NCI-H146 treated with DMSO at 0.1 percent for 48 hours (cell line): ENCODE measurements around the gene CAMK2B.
A peak's percentile ranks its signal among the peaks of the same experiment; 100 is the strongest.

Experiments
- DNase-seq: peaks from one replicate; lab custom pipeline; 2025; ENCODE audit not compliant: unreplicated experiment; lab: John Stamatoyannopoulos, UW

The CAMK2B gene

DNA sequence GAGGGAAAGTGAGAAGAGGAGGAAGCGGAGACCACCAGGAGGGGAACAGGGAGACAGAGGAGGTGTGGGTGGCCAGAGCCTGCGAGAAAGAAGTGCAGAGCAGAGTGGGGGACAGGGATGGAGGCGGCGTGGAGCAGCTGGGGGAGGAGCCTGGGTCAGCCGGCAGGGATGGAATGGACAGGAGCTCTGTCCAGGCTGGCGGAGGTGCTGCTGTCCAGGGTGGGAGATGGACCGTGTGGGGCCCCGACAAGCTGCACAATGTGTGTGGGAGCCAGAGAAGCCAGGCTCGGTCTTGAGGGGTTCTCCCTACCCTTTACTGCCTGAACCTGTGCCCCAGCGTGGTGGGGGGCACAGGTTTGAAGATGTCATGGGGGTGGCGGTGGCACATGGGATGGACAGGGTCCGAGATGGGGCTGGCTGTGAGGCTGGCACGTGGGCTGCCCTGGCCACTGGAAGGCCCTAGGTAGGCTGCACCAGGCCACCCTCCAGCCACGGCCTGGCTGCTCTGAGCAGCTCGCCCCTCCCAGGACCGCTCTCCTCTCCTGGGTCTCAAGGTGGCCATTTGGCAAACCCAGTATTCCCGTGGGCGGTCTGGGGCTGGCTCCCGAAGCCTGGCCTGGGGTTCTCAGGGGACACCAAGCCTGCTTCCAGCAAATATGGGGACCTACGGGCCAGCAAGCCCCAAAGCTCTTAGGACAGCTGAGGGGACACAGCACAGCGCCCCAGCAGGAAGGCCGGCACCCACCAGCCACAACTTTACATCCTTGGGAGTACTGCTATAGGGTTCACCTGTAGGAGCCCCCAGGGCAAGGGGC is 92.3 kb downstream of the CAMK2B start:
- DNase-seq, result no peak

DNA sequence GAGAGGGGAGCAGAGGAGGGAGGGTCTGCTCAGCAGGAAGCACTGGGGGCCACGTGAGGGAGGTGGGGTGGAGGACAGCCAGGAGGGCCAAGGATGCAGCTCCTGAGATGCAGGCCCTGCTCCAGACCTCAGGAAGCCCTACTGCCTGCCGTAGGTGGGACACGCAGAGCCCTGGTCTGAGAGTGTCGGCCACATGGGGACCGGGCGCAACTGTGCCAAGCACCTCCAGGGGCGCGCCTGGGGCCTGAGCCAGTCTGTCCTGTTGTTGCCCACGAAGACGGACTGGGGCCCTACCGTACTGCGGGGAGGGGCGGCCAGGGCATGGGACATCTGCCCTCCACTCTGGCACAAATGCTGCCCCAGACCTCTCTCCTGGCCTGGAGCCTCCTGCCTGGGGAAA is 93.0 kb downstream of the CAMK2B start:
- no peak for DNase-seq

DNA sequence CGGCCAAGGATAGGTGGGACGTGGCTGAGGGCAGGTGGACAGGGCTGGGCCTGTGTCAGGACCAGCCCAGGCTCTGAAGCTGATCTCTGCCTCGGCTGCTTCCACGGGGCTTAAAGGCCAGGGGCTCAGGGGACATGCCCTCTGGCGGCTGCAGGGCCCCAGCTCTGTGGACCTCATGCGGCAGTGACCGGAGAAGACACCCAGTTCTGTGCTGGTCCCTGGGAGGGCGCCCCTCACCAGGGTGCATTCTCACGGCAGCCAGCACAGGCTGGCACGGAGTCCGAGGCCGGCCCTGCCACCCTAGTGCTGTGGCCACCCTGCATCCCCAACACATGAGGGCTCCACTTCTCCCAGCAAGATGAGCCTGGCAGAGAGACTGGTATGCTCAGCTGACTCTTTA is 94.3 kb downstream of the CAMK2B start:
- DNase-seq, result no peak

GRCh38 chr7:44230286-44230685 is 95.1 kb downstream of the CAMK2B start:
- DNase-seq, result no peak

DNA sequence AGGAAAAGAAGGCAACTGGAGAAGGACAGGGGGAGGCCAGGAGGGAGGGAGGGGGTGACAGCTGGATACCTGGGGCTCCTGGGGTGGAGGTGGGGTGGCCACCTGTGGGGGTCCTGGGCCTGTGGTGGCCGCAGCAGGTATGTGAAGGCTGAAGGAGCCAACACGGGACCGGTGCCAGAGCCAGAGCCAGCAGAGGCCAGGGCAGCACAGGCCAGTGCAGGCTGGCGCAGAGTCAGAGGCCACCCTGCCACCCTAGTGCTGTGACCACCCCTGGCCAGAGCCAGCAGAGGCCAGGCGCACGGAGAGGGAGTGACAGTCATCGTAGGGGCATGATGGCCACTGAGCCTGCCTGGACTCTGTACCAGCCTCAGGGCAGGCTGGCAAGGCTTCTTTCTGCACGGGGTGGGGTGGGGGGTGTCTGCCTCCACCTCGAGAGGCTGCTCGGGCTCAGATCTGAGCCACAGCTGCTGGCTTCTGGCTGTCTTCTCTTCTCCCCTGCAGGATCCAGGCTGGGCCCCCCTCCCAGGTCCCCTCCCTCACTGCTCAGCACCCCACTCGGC is 95.8 kb downstream of the CAMK2B start:
- DNase-seq, result no peak

DNA sequence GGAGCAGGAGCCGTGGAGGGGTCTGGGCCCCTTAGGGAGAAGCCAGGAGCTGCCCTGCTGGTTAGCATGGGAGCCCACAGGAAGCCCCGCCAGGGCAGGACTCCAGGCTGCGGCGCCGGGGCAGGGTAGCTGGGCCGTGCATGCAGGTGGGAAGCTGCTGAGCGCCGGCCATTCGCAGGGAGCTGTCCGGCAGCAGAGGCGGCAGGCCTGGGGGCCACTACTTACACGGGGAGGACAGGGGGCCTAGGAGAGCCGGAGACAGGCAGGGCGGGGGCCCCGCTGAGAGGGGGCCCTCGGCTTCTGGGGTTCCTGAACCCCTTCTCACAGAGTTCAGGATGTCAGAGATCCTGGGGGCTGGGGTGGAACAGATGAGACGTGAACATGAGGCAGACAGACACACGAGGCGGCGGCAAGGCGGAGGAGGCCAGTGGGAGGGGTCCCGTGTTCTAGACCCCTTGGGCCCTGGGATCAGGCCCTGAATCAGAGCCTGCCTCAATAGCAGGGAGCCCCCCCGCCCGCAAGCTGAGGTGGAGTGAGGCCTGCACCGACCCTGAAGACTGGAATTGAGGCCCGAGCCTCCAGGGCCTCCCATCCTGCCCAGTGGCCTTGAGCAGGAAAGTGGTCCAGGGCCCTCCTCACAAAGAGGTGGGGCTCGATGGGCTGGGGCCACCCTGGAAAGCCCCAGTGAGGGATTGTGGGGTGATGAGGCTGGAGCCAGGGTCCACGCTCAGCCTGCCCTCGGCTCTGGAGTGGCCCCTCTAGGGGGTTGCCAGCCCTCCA is 96.6 kb downstream of the CAMK2B start:
- no peak for DNase-seq

DNA sequence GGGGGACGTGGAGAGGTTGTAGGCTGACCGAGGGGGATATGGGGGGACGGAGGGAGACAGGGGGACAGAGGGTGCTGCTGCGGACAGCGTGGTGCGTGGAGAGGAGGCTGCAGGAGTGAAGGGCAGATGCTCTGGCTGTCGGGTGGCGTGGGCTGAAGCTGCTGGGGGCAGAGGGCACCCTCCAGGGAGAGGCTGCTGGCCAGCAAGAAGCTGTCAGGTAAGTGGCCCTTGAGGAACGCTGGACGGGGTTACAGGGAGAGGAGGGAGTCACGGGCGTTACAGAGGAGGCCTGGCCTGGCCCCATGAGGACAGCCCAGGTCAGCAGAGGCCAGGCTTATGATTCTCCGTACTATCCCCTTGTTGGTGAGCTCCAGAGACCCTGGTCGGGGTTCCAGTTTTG is 97.5 kb downstream of the CAMK2B start:
- no peak for DNase-seq

GRCh38 chr7:44226396-44226753 is 99.0 kb downstream of the CAMK2B start:
- no peak for DNase-seq

DNA sequence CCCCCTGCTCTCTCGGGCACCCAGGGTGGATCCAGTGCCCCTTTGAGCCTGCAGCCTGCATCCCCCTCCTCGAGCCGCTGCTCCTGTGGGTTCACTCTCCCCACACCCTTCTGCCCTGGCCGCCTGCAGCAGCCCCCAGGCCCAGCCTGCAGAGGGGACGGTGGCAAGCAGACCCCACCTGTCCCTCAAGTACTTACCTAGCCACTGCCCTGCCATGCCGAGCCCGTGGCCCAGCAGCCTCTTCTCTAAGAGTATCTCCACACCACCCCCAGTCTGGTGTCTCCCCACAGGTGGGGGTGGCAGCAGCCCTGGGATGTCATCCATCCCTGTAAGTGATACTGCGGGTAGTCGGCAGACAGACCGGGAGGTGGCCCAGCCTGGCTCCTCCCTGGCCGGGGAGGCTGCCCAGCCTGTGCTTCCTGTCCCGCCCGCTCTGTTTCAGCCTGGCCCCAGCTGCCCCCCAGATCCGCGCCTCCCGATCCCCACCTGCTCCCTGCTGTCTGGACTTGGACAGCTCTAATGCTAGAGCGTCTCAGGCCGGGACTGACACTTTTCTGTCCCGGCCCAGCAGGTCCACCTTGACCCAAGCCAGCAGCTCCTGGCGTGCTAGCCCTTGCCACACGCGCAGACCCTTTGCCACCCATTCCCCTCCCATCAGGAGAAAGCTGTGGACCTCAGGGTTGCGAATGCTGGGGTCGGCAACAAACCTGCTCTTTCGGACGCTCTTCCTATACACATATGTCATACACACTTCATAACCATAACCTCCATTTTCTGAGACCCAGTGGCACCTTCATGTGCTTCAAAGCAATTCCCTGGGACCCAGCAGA is 99.6 kb downstream of the CAMK2B start:
- no peak for DNase-seq

GRCh38 chr7:44224974-44225565 is 100.3 kb downstream of the CAMK2B start:
- DNase-seq, result no peak

DNA sequence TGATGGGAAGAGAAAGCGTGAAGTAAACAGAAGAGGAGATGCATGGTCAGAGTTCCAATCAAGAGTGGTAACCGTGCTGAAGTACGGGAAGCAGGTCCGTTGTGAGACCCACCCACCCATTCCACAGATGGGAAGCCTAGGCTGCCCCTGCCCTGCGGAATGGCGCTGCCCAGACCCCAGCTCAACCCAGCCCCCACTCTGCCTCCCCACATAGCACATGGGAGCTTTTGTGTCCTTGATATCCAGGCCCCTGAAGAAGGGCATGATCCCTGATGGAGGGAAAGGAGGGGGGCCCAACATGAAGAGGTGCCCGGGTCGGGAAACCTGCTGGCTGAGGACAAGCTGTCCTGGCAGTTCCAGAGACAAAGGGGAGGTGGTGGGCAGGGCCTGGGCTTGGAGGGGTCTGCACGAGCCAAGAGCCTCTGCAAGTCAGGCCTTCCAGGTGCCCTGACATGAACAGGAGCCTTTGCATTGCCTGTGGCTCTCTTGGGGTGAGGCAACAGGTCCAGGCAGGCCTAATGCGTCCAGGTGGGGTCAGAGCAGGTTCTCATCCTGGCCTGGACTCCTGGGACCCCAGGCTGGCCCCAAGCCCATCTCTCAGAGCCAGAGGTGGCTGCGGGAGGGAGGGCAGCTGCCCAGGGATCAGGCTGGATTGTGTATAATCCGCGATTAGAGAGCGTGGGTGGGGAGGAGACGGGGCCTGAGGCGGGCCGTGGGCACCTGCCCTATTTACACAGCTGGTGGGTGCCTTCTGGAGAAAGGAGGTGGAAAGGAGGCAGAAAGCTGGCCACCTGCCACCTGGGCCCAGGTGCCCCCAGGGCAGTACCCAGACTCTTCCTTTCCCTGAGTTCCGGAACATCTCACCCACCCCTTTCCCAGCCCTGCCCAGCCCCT is 101.1 kb downstream of the CAMK2B start:
- peak; percentile 74 for DNase-seq

- DNase-seq, result peak; percentile 80
Observed at GRCh38 chr7:44223362-44224079, 101.9 kb downstream of the CAMK2B start.

DNA sequence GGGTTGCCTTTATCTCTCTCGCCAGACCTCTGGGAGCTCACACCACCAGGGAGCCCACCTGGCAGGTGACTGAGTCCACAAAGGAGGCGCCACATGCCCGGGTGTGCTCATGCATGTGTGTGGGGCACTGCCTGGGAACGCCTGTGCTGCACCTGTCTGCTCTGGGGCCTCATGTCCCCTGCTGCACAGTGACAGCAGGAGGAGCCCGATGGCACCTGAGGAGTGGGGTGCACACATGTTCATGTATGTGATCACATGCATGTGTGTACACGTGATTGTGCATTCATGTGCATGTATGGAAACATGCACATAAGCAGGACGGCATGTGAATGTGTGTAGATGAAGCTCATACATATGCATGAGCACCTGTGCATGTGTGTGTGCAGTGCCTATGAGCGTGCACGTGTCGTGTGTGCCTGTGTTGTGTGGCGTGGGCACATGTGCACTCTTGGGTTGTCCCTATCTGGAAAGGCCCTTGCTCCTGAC is 102.6 kb downstream of the CAMK2B start:
- peak; percentile 29 for DNase-seq

GRCh38 chr7:44222074-44222473 is 103.3 kb downstream of the CAMK2B start:
- no peak for DNase-seq

DNA sequence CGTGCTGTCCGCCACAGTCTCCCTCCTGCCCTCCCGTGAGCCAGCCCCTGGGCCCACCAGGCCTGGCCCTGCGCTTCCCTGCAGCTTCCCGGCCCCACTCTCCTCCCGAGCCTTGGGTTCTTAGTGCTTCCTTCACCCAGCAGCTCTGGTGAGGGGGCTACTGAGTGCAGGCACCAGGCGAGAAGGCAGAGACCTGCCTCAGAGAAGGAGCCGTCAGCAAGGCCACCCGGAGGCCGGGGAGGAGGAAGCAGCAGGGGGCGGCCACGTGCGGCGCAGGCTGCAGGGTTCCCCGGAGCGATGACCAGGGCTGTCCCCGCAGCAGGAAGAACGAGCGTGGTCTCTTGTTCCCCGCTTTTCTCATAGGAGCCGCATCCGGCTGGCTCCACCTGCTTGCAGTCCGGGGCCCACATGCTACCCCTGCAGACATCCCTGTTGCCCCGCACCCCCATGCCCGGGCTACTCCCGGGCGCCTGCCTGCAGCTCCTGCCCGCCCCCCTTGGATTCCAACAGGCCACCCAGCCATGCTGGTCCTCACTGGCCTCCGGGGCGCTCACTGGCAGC is 104.1 kb downstream of the CAMK2B start:
- DNase-seq, result no peak

DNA sequence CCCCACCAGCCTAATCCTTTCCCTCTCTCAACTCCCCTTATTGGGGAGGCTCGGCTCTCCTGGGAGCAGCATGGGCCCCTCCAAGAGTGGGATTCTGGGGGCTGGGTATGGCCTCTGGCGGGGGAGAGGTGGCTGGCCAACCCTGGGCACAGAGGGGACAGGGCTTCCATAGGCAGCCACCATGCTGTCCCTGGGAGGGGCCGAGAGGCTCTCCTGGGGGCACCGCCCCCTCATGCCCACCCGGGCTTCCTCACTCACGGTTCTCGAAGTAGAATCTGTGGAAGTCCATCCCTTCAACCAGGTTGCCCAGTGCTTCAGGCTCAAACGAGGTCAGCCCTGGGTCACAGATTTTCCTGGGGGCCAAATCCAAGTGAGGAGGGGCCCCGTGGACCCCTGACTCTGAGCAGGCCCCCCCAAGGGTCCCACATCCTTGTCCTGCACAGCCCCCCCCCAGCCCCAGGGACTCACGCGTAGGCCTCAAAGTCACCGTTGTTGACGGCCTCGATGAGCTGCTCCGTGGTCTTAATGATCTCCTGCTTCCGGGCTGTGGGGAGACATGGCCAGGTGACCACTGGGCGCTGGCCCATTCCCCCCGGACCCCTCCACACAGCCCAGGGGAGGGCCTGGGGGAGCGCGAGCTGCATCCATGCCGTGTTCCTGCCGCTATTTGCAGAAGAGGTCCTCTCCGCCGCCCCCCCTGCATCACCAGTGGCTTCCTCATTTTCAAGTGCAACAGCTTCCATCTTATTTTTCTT is 104.9 kb downstream of the CAMK2B start:
- DNase-seq, result no peak

DNA sequence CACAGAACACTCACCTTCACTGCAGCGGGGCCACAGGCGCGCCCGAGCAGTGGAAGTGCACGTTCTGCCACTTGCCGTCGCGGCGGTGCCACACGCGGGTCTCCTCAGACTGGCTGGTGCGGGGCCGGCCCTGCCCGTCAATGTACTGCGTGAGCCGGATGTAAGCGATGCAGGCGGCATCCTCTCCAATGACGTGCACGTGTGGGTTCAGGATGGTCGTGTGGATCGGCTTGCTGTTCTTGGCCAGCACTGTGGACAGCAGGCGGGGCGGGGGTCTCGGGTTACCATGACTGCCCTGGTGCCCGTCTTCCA is 105.4 kb downstream of the CAMK2B start:
- DNase-seq, result no peak

DNA sequence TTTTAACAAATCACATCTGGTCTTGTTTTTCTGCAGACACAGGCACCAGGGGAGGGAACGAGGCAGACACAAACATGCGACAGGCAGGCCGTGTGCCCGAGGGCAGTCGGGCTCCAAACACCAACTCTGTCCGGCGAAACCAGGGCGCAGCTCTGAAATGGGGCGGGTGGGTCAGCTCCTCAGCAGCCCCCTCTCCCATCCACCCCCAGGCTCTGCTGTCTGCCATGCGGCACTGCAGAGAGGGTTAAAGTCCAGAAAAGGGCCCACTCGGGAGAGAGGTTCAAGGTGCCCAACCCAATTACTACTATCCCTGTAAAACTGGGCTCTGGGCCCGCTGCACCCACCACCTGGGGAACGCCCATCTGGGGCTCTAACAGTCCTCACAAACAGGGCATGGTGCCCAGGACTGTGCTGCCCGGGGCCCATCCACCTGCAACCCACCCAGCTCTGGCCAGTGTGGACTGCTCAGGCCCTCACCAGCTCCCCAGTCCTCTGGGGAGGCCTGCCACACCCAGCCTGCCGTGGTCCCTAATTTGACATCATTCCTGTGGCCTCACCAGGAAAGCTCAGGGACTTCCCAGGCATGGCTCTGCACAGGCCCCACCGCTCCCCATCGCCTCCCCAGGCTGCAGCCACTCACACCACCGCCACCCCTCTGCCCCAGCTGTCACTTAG is 105.9 kb downstream of the CAMK2B start:
- no peak for DNase-seq
